RWPE2 (cell line): ENCODE data around the gene FRAS1.

Experiments
- ATAC-seq: fragments of 200-7000 bp; cut with Tn5 transposase; 3 replicates; pipeline ENCODE4 v1.9.1; 2021; ENCODE audit warnings: low read depth
- DNase-seq: peaks from one replicate; pipeline ENCODE4 v3.0.0-alpha.2; 2020; ENCODE audit warnings: low spot score
- H3K27ac ChIP-seq: fragments of 450-650 bp; 2 replicates; pipeline ENCODE4 v1.5.1; 2017; ENCODE audit warnings: mild to moderate bottlenecking; ENCODE audit not compliant: poor library complexity, severe bottlenecking
- H3K27me3 ChIP-seq: fragments of 250-450 bp; sonication (Bioruptor Pico); 2 replicates; pipeline ENCODE4 v1.5.1; 2021; ENCODE audit warnings: mild to moderate bottlenecking, moderate library complexity; ENCODE audit not compliant: insufficient read depth, poor library complexity, severe bottlenecking
- H3K36me3 ChIP-seq: fragments of 250-450 bp; sonication (Bioruptor Pico); 2 replicates; pipeline ENCODE4 v1.5.1; 2020; ENCODE audit warnings: low read depth, mild to moderate bottlenecking, moderate library complexity
- H3K4me1 ChIP-seq: fragments of 250-450 bp; sonication (Bioruptor Pico); 2 replicates; pipeline ENCODE4 v1.5.1; 2021; ENCODE audit warnings: mild to moderate bottlenecking, moderate library complexity; ENCODE audit not compliant: insufficient read depth, poor library complexity, severe bottlenecking
- H3K4me3 ChIP-seq: fragments of 250-450 bp; sonication (Bioruptor Pico); 2 replicates; pipeline ENCODE4 v1.5.1; 2021; ENCODE audit warnings: mild to moderate bottlenecking, moderate library complexity; ENCODE audit not compliant: severe bottlenecking
- H3K9me3 ChIP-seq: fragments of 250-450 bp; sonication (Bioruptor Pico); 2 replicates; pipeline ENCODE4 v1.5.1; 2021; ENCODE audit warnings: mild to moderate bottlenecking, moderate library complexity; ENCODE audit not compliant: severe bottlenecking
- CTCF ChIP-seq: fragments of 450-650 bp; IDR thresholded peaks from one replicate; pipeline ENCODE4 v1.5.1; 2017; ENCODE audit warnings: mild to moderate bottlenecking, moderate library complexity; ENCODE audit not compliant: poor library complexity, severe bottlenecking

FRAS1 gene

DNA sequence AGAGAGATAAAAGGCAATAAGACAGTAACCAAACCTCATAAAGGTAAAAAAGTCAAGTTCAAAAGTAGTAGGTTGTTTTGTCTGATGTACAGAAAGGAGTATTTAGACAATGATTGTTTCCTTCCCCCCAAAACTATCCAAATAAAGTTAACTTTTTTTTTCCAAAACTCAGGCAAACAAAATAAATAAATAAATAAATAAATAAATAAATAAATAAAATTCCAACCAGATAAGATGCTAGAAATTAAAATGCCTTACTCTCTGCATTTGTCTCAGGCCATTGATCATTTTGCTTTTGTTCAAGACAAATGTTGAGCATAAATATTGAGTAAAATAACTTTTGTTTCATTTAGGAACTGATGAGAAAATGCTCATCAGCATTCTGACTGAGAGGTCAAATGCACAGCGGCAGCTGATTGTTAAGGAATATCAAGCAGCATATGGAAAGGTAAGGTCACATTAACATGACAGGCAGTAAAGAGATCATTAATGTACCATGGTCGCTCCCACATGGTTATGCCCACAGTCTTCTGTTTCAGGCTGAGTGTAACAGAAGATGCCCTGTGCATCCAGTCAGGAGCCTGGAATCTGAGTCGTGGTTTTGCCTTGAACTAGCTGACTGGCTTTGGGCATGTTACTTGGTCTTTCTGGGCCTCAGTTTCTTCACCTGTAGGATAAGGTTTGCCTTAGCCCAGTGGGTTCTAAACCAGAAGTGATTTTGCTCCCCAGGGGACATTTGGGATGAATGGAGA lies 521.7 kb downstream of the FRAS1 start:
- Histone ChIP-seq H3K9me3 (no peaks in the 10 kb centered on the region), H3K4me3 (no peak overlapping the region), H3K4me1 (no peaks in the 10 kb centered on the region), H3K27me3 (no peaks in the 10 kb centered on the region), H3K36me3 (peaks cover 86% of the 10 kb centered on the region), H3K27ac (no peak overlapping the region)
- no peak for TF ChIP-seq CTCF
- ATAC-seq (no peak), DNase-seq (no peak)

DNA sequence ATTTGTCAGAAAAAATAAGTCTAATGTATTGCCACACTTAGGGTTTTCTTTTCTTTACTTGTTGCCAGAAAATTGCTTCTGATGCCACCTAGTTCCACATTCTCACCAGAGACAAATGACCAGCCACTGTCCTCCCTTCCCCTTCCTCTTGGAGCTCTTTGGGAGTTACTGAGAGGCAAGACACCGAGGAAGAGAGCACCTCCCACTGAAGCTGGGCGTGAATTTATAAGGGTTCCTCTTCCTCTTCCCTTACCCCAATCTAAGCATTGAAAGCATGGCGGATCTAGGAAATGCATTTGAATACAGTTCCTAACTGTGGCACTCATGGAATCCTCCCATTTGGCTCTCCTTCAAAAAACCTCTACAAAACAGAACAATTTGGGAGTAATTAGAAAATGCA lies 524.5 kb downstream of the FRAS1 start:
- Histone ChIP-seq H3K4me1 (no peaks in the 10 kb centered on the region), H3K36me3 (peaks cover 86% of the 10 kb centered on the region), H3K27ac (no peak overlapping the region), H3K9me3 (no peaks in the 10 kb centered on the region), H3K27me3 (no peaks in the 10 kb centered on the region), H3K4me3 (no peak overlapping the region)
- DNase-seq (no peak), ATAC-seq (no peak)
- no peak for TF ChIP-seq CTCF

DNA sequence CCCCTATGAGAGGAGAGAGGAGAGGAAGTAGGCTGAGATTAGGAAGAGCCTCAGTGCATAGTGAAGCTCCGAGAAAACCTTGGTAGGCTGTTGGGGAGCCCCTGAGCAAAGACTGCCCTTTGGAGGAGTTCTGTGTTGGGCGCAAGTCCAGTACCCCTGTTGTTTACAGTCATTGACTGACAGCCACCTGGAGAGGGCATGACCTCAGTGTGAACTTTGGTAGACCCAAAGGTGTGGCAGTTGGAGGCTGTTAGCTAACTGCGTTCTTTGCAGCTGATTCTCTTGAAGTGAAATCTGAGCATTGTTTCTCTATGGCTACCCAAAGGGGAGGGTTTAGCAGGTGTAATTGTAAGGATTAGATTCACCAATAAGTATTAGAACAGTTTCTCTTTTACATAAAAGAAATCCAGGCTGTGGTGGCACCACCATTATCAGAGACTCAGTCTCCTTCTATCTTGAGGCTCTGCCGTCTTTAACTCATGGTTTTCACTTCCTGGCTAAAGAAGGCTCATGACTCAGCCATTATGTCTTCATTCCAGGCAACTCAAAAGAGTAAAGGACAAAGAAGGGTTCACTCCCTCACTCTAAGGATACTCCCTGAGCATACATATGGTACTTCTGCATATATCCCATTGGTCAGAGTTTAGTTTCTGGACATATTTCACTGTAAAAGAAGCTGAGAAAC lies 527.9 kb downstream of the FRAS1 start:
- Histone ChIP-seq H3K27ac (no peak overlapping the region), H3K9me3 (no peaks in the 10 kb centered on the region), H3K36me3 (peaks cover 97% of the 10 kb centered on the region), H3K27me3 (no peaks in the 10 kb centered on the region), H3K4me3 (no peak overlapping the region), H3K4me1 (no peaks in the 10 kb centered on the region)
- DNase-seq (no peak), ATAC-seq (no peak)
- TF ChIP-seq CTCF, result no peak

- ATAC-seq (no peak), DNase-seq (no peak)
- Histone ChIP-seq H3K27me3 (no peaks in the 10 kb centered on the region), H3K36me3 (peaks cover 97% of the 10 kb centered on the region), H3K4me3 (no peak overlapping the region), H3K4me1 (no peaks in the 10 kb centered on the region), H3K27ac (no peak overlapping the region), H3K9me3 (no peaks in the 10 kb centered on the region)
- TF ChIP-seq CTCF, result no peak
These were observed 528.5 kb downstream of the FRAS1 start for GRCh38 chr4:78585633-78586032.
